Measurements from ENCODE around the gene ALG12.

The ALG12 gene

GRCh38 chr22:49957826-49958365, 39.7 kb upstream of the ALG12 start:
- DNase-seq = no peak

DNA sequence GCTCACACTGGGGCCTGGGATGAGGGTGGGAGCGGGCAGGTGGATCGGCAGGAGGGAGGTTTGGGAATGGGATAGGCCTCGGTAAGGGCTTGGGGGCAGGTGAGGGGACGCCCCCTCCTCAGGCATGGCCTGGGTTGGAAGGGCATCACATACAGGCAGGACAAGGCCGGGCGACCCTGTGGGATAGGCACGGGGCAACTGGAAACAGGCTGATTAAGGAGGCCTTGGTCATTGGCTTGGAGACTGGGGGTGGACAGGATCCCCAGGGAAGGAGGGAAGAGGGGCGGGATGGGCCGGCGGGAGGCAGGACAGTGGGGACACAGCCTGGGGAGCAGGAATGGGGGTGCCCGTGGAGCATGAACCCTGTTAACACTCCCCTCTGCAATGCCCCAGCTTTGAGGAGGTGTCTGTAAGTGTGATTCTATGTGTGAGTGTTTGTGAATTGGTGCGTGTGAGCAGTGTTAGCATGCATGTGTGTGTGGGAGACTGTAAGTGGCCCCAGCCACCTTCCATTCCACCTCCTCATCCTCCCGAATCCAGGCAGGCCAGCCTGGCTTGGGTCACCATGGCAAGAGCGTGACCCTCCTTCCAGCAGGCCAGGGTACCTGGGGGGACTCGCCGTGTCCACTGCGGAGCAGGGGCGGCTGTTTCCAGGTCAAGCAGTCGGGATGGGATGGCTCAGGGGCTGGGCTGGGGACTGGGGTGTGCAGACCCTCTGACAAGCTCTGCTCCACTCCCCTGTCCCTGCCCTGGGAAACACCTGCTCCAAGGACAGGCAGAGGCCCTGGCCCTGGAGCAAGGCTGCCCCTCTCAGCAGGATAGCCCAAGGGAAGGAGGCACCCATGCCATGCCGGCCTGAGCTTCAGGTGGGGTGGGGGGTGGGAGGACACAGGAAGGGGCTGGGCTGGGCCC, 38.9 kb upstream of the ALG12 start:
- no peak for DNase-seq

GRCh38 chr22:49956418-49956770, 38.2 kb upstream of the ALG12 start:
- DNase-seq = no peak

GRCh38 chr22:49955581-49956417, 37.6 kb upstream of the ALG12 start:
- no peak for DNase-seq

DNA sequence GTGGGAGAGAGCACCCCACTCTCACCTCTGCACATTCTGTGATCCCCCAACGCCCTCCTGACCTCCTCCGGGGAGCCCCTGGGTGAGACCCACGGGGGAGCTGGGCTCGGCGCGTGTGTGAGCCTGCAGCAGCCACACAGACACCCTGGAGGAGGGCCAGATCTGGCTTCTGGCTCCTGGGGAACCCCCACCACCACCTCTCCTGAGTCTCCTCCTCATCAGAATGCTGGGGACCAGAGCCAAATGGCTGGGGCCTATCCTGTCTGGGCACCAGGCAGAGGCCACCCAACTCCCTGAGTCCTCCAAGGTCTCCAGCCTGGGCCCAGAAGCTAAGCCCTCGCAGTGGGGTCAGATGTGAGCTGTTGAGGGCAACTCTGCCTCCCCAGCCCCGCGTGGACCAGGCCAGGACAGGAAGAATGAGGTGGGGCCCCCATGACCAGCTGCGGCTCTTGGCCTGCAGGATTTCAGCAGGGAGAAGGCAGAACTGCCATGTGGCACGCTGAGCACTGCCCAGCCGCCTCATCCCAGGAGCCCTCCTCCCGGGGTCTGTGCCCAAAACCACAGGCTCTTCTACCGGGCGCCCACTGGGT, 36.8 kb upstream of the ALG12 start:
- no peak for DNase-seq

GRCh38 chr22:49954354-49954753, 36.1 kb upstream of the ALG12 start:
- no peak for DNase-seq

- DNase-seq = no peak
Measured at GRCh38 chr22:49953680-49954344, 35.6 kb upstream of the ALG12 start.

GRCh38 chr22:49953027-49953679, 34.9 kb upstream of the ALG12 start:
- DNase-seq = no peak

- no peak for DNase-seq
Measured at GRCh38 chr22:49951986-49952896, 34.0 kb upstream of the ALG12 start.

GRCh38 chr22:49951678-49951985, 33.4 kb upstream of the ALG12 start:
- DNase-seq = no peak

DNA sequence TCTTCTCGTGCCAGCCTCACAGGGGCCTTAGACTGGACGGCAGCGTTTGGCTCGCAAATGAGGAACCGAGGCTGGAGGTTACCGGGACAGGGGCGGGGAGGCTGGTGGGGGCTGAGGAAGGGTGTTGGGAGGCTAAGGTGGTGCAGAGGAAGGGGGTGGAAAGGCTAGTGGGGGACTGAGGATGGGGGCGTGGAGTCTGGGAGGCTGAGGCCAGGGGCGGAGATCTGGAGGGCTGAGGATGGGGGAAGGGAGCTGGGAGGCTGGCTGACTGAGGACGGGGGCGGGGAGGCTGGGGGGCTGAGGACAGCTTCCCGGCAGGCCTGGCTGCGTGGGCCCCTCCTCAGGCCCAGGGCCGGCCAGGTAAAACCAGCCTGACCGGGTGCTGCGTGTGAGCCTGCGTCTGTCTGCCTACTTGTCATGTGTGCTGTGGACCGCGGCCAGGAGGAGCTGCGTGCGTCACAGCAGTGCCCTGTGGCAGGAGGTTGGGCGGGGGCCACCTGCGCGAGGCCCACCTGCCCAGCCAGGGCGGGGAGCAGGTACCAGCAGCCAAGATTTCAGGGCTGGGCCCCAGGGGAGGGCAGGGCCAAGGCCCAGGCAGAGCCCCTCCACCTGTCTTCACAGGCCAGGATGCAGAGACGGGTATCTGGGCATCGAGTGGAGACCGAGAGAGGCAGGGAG, 32.9 kb upstream of the ALG12 start:
- DNase-seq = no peak

DNA sequence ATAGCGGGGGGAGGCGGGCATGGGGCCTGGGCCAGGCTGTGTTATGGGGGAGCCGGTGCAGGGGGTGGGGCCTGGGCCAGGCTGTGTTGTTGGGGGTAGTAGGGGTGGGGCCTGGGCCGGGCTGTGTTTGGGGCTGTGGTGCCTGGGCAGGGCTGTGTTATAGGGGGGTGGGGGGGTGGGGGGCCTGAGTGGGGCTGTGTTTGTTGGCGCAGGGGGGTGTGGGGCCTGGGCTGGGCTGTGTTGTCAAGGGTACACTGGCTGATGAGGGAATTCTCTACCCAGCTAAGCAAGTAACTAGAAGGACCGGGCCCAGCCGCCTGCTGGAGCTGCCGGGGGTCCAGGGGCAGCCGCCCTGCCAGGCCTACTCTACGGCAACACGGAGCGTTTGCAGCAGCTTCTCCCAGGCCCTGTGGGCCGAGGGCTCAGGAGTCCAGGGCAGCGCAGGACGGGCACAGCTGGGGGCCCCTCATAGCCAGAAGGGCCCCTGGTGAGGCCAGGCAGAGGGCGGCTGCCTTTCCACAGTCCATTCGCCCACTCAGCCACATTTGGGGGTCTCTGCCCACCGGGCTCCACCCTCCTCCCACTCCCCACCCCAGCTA, 32.3 kb upstream of the ALG12 start:
- DNase-seq = no peak

DNA sequence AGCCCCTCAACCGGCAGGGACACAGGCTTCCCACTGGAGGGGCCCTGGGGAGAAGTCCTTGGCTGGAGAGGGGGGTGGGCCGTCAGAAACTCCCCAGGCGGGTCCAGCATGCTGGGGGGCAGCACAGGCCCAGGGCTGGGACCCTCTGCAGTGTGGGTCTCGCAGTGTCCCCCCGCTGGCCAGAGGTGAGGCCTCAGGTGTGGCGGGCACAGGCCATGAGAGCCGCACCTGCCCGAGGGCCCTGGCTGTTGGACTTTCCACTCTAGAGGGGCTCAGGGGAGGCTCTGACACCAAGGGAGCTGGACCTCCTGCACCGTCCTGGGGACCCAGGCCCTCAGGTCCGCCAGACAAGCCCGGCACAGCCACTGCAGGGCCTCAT, 31.7 kb upstream of the ALG12 start:
- no peak for DNase-seq

DNA sequence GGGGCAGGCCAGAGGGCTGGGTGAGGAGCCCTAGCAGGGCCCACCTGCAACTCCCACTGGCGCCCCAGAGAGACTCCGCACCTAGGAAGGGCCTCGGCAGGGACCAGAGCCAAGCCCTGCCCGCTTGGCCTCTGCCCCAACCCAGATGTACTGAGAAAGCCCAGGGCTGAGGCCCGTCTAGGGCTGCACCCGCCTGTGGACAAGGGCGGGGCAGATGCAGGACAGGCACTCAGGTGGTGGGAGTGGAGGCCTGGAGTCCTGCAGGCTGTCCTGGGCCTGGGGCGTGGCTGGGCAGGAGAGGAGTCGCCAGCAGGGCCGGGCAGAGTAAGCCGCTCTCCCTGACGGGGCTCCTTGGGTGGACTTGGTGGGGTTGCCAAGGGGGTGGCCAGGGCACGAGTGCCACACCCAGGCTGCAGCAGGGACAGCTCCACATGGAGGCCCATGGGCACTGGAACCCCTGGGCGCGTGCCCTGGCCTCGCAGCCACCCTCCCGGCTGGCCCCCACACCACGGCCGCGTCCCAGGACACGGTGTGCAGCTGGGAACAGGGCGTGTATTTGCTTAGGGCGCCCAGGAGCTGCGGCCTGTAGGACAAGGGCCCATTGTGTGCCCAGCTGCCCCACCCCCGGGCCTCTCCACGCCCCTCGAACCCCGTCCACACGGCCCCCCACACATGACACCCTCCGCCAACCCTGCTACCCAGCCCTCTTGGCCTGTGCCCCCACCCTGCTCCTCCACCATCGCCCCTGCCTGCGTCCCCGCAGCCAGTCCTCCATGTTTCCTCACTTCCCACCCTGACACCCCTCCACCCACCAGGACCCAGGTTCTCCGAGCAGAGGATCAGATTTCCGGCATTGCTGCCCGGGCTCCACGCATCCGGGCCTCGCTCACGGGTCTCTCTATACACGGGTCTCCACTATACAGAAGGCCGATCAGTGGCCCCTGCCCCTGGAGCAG, 31.0 kb upstream of the ALG12 start:
- no peak for DNase-seq

- DNase-seq = no peak
Measured at GRCh38 chr22:49948116-49948957, 30.1 kb upstream of the ALG12 start.

DNA sequence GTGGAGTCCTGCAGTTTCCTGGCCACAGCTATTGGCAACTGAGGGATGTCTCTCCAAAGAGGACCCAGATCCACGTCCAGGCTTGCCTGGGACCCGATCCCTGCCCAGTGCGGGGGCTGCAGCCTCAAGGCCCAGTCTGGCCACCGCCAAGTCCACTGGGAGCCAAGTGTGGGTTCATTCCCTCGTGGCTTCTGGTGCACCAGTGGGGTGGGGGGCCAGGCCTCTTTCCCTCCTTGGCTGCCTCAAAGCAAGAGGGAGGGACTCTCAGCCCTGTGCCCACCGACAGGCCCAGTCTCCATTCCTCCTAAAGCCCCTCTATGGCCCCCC, 29.0 kb upstream of the ALG12 start:
- DNase-seq = no peak

GRCh38 chr22:49946612-49947295, 28.5 kb upstream of the ALG12 start:
- DNase-seq = no peak
